WERI-Rb-1 (cell line): ENCODE results near the gene BLACAT1.
"Not testable (repeated sequence)": the region's sequence is repeated elsewhere in the genome, so short reads cannot be mapped to it uniquely, and the experiment has no call there.

Experiments used
- DNase-seq: peaks from one replicate; pipeline ENCODE4 v3.0.0-alpha.2; 2020
- H3K27ac ChIP-seq: fragments of 250-450 bp; sonication (Bioruptor Pico); 2 replicates; pipeline ENCODE4 v1.5.1; 2020; ENCODE audit warnings: mild to moderate bottlenecking, moderate library complexity
- H3K27me3 ChIP-seq: fragments of 250-450 bp; sonication (Bioruptor Pico); 2 replicates; pipeline ENCODE4 v1.5.1; 2021; ENCODE audit warnings: mild to moderate bottlenecking, low read depth, moderate library complexity; ENCODE audit not compliant: insufficient read depth, severe bottlenecking
- H3K36me3 ChIP-seq: fragments of 250-450 bp; sonication (Bioruptor Pico); 2 replicates; pipeline ENCODE4 v1.5.1; 2020; ENCODE audit warnings: mild to moderate bottlenecking, moderate library complexity
- H3K4me3 ChIP-seq: 2 replicates; pipeline ENCODE4 v1.5.1; 2011; ENCODE audit warnings: low read depth, mild to moderate bottlenecking, control low read depth, low read length
- H3K9me3 ChIP-seq: fragments of 250-450 bp; sonication (Bioruptor Pico); 2 replicates; pipeline ENCODE4 v1.5.1; 2021; ENCODE audit warnings: mild to moderate bottlenecking, moderate library complexity; ENCODE audit not compliant: severe bottlenecking
- CTCF ChIP-seq: IDR thresholded peaks from 2 replicates; pipeline ENCODE4 v1.5.1; 2011; ENCODE audit warnings: low read depth, mild to moderate bottlenecking, control low read depth, inconsistent platforms, low read length

The BLACAT1 gene

DNA sequence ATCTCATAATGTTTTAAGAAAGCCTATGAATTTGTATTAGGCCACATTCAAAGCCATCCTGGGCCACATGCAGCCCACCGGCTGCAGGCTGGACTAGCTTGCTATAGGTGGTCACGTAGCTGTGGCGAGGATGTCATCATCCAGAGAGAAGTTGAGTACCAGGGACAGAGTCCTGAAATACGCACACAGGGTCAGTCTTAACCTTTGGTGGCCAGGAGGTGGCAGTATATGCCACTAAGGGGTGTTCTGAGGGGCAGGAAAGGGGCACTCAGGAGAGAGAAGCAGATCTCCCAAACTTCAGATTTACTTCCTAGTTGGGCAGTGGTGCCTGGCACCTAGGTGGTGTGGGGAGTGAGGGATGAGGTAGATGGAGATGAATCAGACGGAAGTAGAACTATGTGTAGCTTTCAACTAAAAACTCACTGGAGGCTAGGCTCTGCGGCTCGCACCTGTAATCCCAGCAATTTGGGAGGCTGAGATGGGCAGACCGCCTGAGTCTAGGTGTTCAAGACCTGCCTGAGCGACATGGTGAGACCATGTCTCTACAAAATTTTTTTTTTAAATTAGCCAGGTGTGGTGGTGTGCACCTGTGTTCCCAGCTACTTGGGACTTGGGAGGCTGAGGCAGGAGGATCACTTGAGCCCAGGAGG, 32.4 kb upstream of the BLACAT1 start:
- TF ChIP-seq CTCF = peak; percentile 98
- Histone ChIP-seq H3K36me3 (no peaks in the 10 kb centered on the region), H3K27ac (no peak overlapping the region), H3K27me3 (no peaks in the 10 kb centered on the region), H3K4me3 (no peak overlapping the region), H3K9me3 (no peaks in the 10 kb centered on the region)
- DNase-seq = peak; percentile 85

- Histone ChIP-seq H3K9me3 (no peaks in the 10 kb centered on the region), H3K36me3 (no peaks in the 10 kb centered on the region), H3K4me3 (no peak overlapping the region), H3K27me3 (no peaks in the 10 kb centered on the region), H3K27ac (no peak overlapping the region)
- no peak for DNase-seq
- no peak for TF ChIP-seq CTCF
Observed at GRCh38 chr1:205486258-205486657, 30.4 kb upstream of the BLACAT1 start.

DNA sequence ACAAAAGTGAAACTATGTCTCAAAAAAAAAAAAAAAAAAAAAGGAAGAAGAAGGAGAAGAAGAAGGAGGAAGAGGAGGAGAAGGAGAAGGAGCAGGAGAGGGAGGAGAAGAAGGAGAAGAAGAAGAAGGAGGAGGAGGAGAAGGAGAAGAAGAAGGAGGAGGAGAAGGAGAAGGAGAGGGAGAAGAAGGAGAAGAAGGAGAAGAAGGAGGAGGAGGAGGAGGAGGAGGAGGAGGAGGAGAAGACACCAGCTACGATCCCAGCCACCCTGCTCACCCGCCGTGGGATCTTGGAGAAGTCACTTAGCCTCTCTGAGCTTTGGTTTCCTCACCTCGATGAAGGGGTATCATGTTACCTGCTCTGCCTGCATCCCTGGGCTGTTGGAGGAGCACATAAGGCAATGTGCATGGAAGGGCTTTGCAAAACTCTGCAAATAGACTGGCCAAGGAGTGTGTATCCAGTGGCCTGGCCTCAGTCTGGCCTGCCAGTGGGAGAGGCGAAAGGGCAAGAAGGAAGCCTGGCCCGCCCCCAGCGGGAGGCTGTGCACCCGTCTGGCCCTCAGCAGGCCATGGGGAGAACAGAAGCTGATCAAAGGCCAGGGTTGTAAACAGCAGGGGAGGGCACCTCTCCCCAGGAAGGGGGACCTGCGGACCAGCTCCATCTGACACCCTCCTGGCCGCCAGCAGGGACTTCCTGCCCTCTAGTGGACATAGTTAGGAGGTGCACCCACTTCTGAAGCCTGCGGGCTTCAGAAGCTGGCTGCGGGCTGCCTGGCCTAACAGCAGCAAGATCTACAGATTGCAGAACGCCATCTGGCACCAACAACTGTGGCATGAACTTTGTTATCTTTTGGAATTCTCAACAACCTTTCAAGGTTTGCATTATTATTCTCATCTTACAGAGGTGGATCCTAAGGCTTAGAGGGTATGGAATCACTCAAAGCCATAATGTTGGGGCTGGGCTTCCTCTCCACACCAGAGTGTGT, 29.4 kb upstream of the BLACAT1 start:
- peak; percentile 99 for DNase-seq
- Histone ChIP-seq H3K4me3 (no peak overlapping the region), H3K9me3 (no peaks in the 10 kb centered on the region)

GRCh38 chr1:205483372-205483771, 27.5 kb upstream of the BLACAT1 start:
- H3K27ac ChIP-seq = no peak overlapping the region
- H3K4me3 ChIP-seq = no peak overlapping the region
- TF ChIP-seq CTCF = no peak
- H3K36me3 ChIP-seq = no peaks in the 10 kb centered on the region
- H3K9me3 ChIP-seq = no peaks in the 10 kb centered on the region
- DNase-seq = no peak
- peaks cover 5% of the 10 kb centered on the region for H3K27me3 ChIP-seq

More for the DNA sequence above, 29.4 kb upstream of the BLACAT1 start:
- peak; percentile 100 for TF ChIP-seq CTCF
- no peaks in the 10 kb centered on the region for H3K36me3 ChIP-seq
- peak overlapping the region; percentile 5; the same call in 1 of the 2 replicates for H3K27ac ChIP-seq
- H3K27me3 ChIP-seq = peaks cover 4% of the 10 kb centered on the region

GRCh38 chr1:205482587-205482986, 26.7 kb upstream of the BLACAT1 start:
- H3K9me3 ChIP-seq = not testable (repeated sequence)

DNA sequence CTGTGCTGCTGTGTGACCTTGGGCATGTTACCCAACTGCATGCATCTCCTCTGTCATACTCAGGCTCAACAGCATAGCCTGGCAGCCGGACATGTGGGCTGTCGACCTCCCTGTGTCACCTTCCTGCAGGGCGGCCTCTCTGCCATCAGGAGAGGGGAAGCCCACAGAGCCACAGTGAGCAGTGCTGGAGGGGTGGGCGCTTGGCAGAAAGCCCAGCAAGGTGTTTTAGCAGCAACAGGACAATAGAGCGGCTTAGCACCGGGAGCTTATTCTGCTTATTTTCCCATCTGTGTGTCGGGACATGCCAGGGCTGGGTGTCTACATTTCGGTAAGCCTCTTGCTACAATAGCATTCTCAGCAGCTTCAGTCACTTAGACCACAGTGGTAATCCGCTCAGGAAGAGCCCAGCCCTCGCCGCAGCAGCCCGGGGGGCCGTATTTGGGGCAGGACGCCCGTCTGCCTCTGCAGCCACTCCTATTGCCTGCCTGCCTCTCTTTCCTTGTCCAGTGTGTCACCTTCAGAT, 25.8 kb upstream of the BLACAT1 start:
- DNase-seq = peak; percentile 99

More at GRCh38 chr1:205482587-205482986, 26.7 kb upstream of the BLACAT1 start:
- not testable (repeated sequence) for H3K27ac ChIP-seq, DNase-seq, H3K27me3 ChIP-seq, H3K4me3 ChIP-seq, H3K36me3 ChIP-seq

More for the DNA sequence above, 25.8 kb upstream of the BLACAT1 start:
- H3K27me3 ChIP-seq = peaks cover 5% of the 10 kb centered on the region
- no peaks in the 10 kb centered on the region for H3K36me3 ChIP-seq
- TF ChIP-seq CTCF = no peak
- H3K9me3 ChIP-seq = no peaks in the 10 kb centered on the region
- peak overlapping the region; percentile 24 for H3K27ac ChIP-seq
- H3K4me3 ChIP-seq = no peak overlapping the region
